Loucy (cell line): ENCODE measurements around the gene ZNF500.

ENCODE experiments used
- H2AFZ ChIP-seq: fragments of 200-600 bp; sonication (generic); 2 replicates; pipeline ENCODE4 v1.6.0; 2016; ENCODE audit warnings: antibody characterized with exemption, mild to moderate bottlenecking, low read length, moderate library complexity
- H3F3A ChIP-seq: fragments of 200-600 bp; 2 replicates; pipeline ENCODE4 v1.6.0; 2016; ENCODE audit warnings: antibody characterized with exemption, low read depth, mild to moderate bottlenecking
- H3K27me3 ChIP-seq: fragments of 200-600 bp; sonication (generic); 2 replicates; pipeline ENCODE4 v1.6.1; 2014; ENCODE audit warnings: low read length, mild to moderate bottlenecking; ENCODE audit not compliant: insufficient read depth, poor library complexity, severe bottlenecking
- H3K36me3 ChIP-seq: fragments of 200-600 bp; sonication (generic); 2 replicates; pipeline ENCODE4 v1.6.1; 2016; ENCODE audit warnings: low read length; ENCODE audit not compliant: insufficient read depth
- H3K4me1 ChIP-seq: fragments of 200-600 bp; sonication (generic); 2 replicates; pipeline ENCODE4 v1.5.1; 2014; ENCODE audit warnings: low read length, mild to moderate bottlenecking; ENCODE audit not compliant: insufficient read depth, poor library complexity, severe bottlenecking
- H3K4me2 ChIP-seq: fragments of 200-600 bp; sonication (generic); 2 replicates; pipeline ENCODE4 v1.6.0; 2014; ENCODE audit warnings: antibody characterized with exemption, low read length, low read depth, mild to moderate bottlenecking; ENCODE audit not compliant: poor library complexity, severe bottlenecking
- H3K4me3 ChIP-seq: fragments of 200-600 bp; sonication (generic); 2 replicates; pipeline ENCODE4 v1.5.1; 2014; ENCODE audit warnings: low read length, mild to moderate bottlenecking, mixed read lengths; ENCODE audit not compliant: poor library complexity, severe bottlenecking
- H3K79me2 ChIP-seq: fragments of 200-600 bp; sonication (generic); 2 replicates; pipeline ENCODE4 v1.6.1; 2014; ENCODE audit warnings: low read length; ENCODE audit not compliant: insufficient read depth
- H3K9ac ChIP-seq: fragments of 200-600 bp; sonication (generic); 2 replicates; pipeline ENCODE4 v1.6.0; 2014; ENCODE audit warnings: mild to moderate bottlenecking, low read depth, low read length, moderate library complexity; ENCODE audit not compliant: poor library complexity, severe bottlenecking
- H3K9me2 ChIP-seq: fragments of 200-600 bp; sonication (generic); replicated peaks from 2 replicates; pipeline ENCODE4 v1.6.1; 2016; ENCODE audit warnings: low read depth, low read length, mixed read lengths
- H3K9me3 ChIP-seq: fragments of 200-600 bp; sonication (generic); 2 replicates; pipeline ENCODE4 v1.6.1; 2014; ENCODE audit warnings: mild to moderate bottlenecking, antibody characterized with exemption, low read length, low read depth; ENCODE audit not compliant: insufficient read depth
- H4K20me1 ChIP-seq: fragments of 200-600 bp; sonication (generic); 2 replicates; pipeline ENCODE4 v1.6.0; 2014; ENCODE audit warnings: antibody characterized with exemption, low read length, mild to moderate bottlenecking; ENCODE audit not compliant: insufficient read depth, poor library complexity, severe bottlenecking
- CTCF ChIP-seq: fragments of 200-600 bp; sonication (generic); conservative IDR thresholded peaks from 2 replicates; pipeline ENCODE4 v1.5.1; 2014; ENCODE audit warnings: mild to moderate bottlenecking, antibody characterized with exemption, low read length
- EZH2phosphoT487 ChIP-seq: fragments of 200-600 bp; IDR thresholded peaks from 2 replicates; pipeline ENCODE4 v1.6.1; 2018; ENCODE audit warnings: antibody characterized with exemption, mild to moderate bottlenecking, moderate library complexity, borderline replicate concordance

ZNF500 gene

DNA sequence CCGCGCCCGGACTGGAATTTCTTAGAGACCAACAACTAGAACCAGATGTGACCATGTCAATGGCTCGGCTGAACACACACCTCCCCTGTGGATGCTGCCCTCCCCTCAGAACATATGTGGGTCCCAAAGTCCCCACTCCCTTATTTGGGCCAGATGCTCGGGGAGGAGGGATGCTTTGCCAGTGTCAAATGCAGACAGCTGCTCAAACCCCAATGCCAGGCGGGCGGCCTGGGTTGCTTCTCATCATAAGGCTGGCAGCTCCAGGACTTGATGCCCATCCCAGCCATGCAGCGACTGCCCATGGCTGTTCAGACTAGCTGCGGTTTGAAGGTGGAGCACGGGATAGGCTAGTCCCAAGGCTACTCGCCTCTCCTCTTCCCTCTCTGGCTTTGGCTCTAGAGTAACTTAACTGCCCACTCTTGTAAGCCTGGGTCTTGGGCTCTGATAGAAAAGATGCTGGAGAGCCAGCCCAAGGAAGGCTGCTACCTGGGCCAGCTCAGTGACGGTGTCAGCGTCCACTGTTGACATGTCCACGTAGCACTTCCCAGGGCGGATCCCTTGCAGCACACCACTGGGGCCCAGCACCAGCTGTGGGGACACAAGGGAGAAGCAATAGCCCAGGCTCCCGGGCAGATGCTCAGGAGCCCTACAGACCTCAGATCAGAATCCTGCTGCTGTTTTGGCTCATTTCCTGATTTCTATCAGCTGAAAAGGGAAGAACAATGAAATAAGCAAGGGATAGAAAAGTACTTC lies 46.5 kb upstream of the ZNF500 start:
- H3K4me3 ChIP-seq: no peak overlapping the region
- no peaks in the 10 kb centered on the region for H3K4me1 ChIP-seq
- H2AFZ ChIP-seq: no peak overlapping the region
- H3K9me2 ChIP-seq: no peaks in the 10 kb centered on the region
- peaks cover 30% of the 10 kb centered on the region; the same call in 1 of the 2 replicates for H3K36me3 ChIP-seq
- H3K4me2 ChIP-seq: no peak overlapping the region
- no peaks in the 10 kb centered on the region for H3F3A ChIP-seq
- no peaks in the 10 kb centered on the region for H3K9me3 ChIP-seq
- TF ChIP-seq EZH2phosphoT487 (no peak), CTCF (no peak)
- no peaks in the 10 kb centered on the region for H3K79me2 ChIP-seq
- no peaks in the 10 kb centered on the region for H4K20me1 ChIP-seq
- no peak overlapping the region for H3K9ac ChIP-seq
- no peaks in the 10 kb centered on the region for H3K27me3 ChIP-seq

DNA sequence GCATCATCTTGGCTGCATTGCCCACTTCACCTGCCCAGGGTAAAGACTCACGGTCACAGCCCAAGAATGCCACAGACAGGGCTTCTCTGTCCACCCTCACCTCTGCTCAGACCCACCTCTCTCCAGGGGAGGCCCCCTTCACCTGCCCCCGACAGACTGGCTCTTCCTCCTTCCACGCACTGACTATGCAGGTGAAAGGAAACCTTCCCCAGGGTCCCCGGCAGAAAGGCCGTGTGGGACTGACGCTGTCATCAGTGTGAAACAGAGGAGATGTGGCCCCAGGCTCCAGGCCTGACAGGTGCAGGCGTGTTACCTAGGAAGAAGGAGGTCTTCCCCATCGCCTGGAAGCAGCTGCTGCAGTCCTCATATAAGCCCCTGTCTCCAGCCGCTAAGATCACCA lies 44.8 kb upstream of the ZNF500 start:
- no peak overlapping the region for H3K4me2 ChIP-seq
- H4K20me1 ChIP-seq: no peaks in the 10 kb centered on the region
- H2AFZ ChIP-seq: no peak overlapping the region
- H3K27me3 ChIP-seq: no peaks in the 10 kb centered on the region
- H3K9ac ChIP-seq: no peak overlapping the region
- H3F3A ChIP-seq: no peaks in the 10 kb centered on the region
- no peak for TF ChIP-seq CTCF
- H3K4me1 ChIP-seq: no peaks in the 10 kb centered on the region
- H3K36me3 ChIP-seq: peaks cover 33% of the 10 kb centered on the region; the same call in 1 of the 2 replicates
- H3K4me3 ChIP-seq: no peak overlapping the region
- no peaks in the 10 kb centered on the region for H3K79me2 ChIP-seq
- H3K9me2 ChIP-seq: no peaks in the 10 kb centered on the region
- no peaks in the 10 kb centered on the region for H3K9me3 ChIP-seq

GRCh38 chr16:4811242-4811641 lies 44.3 kb upstream of the ZNF500 start:
- Histone ChIP-seq H3K4me1 (no peaks in the 10 kb centered on the region), H2AFZ (no peak overlapping the region), H3K36me3 (peaks cover 31% of the 10 kb centered on the region; the same call in 1 of the 2 replicates), H3K79me2 (no peaks in the 10 kb centered on the region), H3K4me2 (no peak overlapping the region), H3K9me2 (no peaks in the 10 kb centered on the region), H4K20me1 (no peaks in the 10 kb centered on the region), H3K9me3 (no peaks in the 10 kb centered on the region), H3K4me3 (no peak overlapping the region), H3F3A (no peaks in the 10 kb centered on the region), H3K9ac (no peak overlapping the region), H3K27me3 (no peaks in the 10 kb centered on the region)
- TF ChIP-seq CTCF: no peak
